HG02981 (cell line): ENCODE measurements around the gene GPR143.
A peak's percentile ranks its signal among the peaks of the same experiment; 100 is the strongest.

Source experiments
- ATAC-seq: cut with Tn5 transposase; IDR thresholded peaks from one replicate; pipeline ENCODE4 v1.9.1; 2021; ENCODE audit warnings: mild to moderate bottlenecking, moderate library complexity; ENCODE audit not compliant: unreplicated experiment

GPR143 gene

GRCh38 chrX:9677098-9677739 is 88.4 kb downstream of the GPR143 start:
- ATAC-seq = peak; percentile 98

DNA sequence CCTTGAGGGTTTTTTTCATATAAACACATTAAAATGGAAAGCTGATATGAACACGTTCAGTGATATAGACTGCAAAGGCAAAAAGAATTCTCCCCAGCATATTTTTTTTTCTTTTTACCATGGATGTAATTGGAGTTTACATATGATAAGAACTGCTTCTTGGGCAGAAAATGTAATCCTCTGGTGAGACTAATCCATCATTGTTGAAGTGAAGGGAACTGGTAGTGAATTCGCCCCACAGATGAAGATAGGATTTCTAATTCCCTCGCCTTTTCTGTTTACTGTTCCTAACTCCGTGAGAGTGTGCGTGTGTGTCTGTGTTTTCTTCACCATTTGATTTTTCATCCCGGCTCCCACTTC is 88.9 kb downstream of the GPR143 start:
- ATAC-seq = no peak

- no peak for ATAC-seq
These were observed 89.3 kb downstream of the GPR143 start for GRCh38 chrX:9676306-9676705.
